ENCODE measurements around the gene ANO7. TPM values are rescaled to one million over a fixed set of nuclear protein-coding genes. Genes with fewer than 3 reads are reported as not detected.
A peak's percentile ranks its signal among the peaks of the same experiment; 100 is the strongest.

Gene ANO7
- total RNA-seq, 1 experiment from 2014 or later: 5.2 TPM

GRCh38 chr2:241234066-241234790 lies 45.8 kb downstream of the ANO7 start:
- no peak overlapping the region for H4K8ac ChIP-seq (replicated peaks; ENCODE audit: insufficient read length, low read depth, low read length)
- no peaks in the 10 kb centered on the region for H3K79me2 ChIP-seq (ENCODE audit: insufficient read depth, low read length)
- no peak overlapping the region for H4K91ac ChIP-seq (ENCODE audit: insufficient read length, low read depth, low read length)
- no peaks in the 10 kb centered on the region for H3K23me2 ChIP-seq (ENCODE audit: insufficient read length, low read depth, low read length, poor library complexity, severe bottlenecking)
- no peak overlapping the region for H2AFZ ChIP-seq (ENCODE audit: low read length)
- Mint-ChIP-seq H3K4me1 (no peaks in the 10 kb centered on the region), H3K9me3 (no peaks in the 10 kb centered on the region), H3K27me3 (ENCODE audit: low read depth) (no peaks in the 10 kb centered on the region), H3K27ac (peak overlapping the region in 2 of 3 experiments; percentile 44 to 49; a peak in 2 of 7 replicates), H3K36me3 (ENCODE audit: insufficient read depth in 1 of 3, low read depth in 3 of 3) (peaks cover 61 to 96% (median 94%) of the 10 kb centered on the region in 3 experiments), H3K4me3 (no peak overlapping the region)
- H3K4me2 ChIP-seq (ENCODE audit: insufficient read depth, insufficient read length, low read length): no peak overlapping the region
- H2BK20ac ChIP-seq (ENCODE audit: low read depth, low read length, poor library complexity, severe bottlenecking): no peak overlapping the region
- no peaks in the 10 kb centered on the region for H3K9me3 ChIP-seq (ENCODE audit: control insufficient read depth, low read depth, low read length)
- no peak overlapping the region; the same call in 1 of the 2 replicates for H3K14ac ChIP-seq (ENCODE audit: insufficient read depth, low read length)
- no peak overlapping the region for H3K18ac ChIP-seq (ENCODE audit: insufficient read length, low read depth, low read length)
- H3K23ac ChIP-seq (ENCODE audit: insufficient read length, low read depth, low read length): no peak overlapping the region
- no peak overlapping the region for H3K56ac ChIP-seq (ENCODE audit: insufficient read length, low read depth, low read length)
- H4K20me1 ChIP-seq (ENCODE audit: control insufficient read depth, insufficient read depth, insufficient read length): no peaks in the 10 kb centered on the region
- no peak overlapping the region for H2BK5ac ChIP-seq (ENCODE audit: insufficient read length, low read length)
- no peak for TF ChIP-seq CTCF (conservative IDR thresholded peaks at IDR 0.05)
- H3K9ac ChIP-seq (ENCODE audit: extremely low read depth, insufficient read length, low read length): no peak overlapping the region
- no peak overlapping the region for H2BK120ac ChIP-seq (ENCODE audit: low read depth, low read length, poor library complexity, severe bottlenecking)
- no peak overlapping the region for H3K4ac ChIP-seq (ENCODE audit: low read depth, low read length)
- H2BK15ac ChIP-seq (ENCODE audit: low read depth, low read length): no peak overlapping the region
- WGBS (ENCODE audit: extremely low coverage, insufficient read length, low lambda C conversion rate): no CpG with 5 or more reads among the region's 21 CpGs
- H3K27me3 ChIP-seq (ENCODE audit: insufficient read depth, low read length): no peaks in the 10 kb centered on the region
- H2AK5ac ChIP-seq (ENCODE audit: insufficient read length, low read length): no peak overlapping the region
- no peak overlapping the region for H3K27ac ChIP-seq (ENCODE audit: insufficient read length, low read depth, low read length)
- H3K79me1 ChIP-seq (ENCODE audit: insufficient read depth, low read depth, low read length, poor library complexity, severe bottlenecking): no peaks in the 10 kb centered on the region
- no peak for DNase-seq
- H4K5ac ChIP-seq (ENCODE audit: insufficient read length, low read depth, low read length): no peak overlapping the region
- no peak overlapping the region for H3T11ph ChIP-seq (ENCODE audit: low read length)
- no peaks in the 10 kb centered on the region for H3K4me1 ChIP-seq (ENCODE audit: insufficient read depth, low read length)
- H2BK12ac ChIP-seq (ENCODE audit: insufficient read length, low read depth, low read length): no peak overlapping the region
